ENCODE measurements around the gene UBE2O. TPM values are rescaled to one million over a fixed set of nuclear protein-coding genes. Genes with fewer than 3 reads are reported as not detected.

UBE2O gene
- total and polyA plus RNA-seq, 4 donors = 3.3 to 71.5 (median 9.2) TPM

DNA sequence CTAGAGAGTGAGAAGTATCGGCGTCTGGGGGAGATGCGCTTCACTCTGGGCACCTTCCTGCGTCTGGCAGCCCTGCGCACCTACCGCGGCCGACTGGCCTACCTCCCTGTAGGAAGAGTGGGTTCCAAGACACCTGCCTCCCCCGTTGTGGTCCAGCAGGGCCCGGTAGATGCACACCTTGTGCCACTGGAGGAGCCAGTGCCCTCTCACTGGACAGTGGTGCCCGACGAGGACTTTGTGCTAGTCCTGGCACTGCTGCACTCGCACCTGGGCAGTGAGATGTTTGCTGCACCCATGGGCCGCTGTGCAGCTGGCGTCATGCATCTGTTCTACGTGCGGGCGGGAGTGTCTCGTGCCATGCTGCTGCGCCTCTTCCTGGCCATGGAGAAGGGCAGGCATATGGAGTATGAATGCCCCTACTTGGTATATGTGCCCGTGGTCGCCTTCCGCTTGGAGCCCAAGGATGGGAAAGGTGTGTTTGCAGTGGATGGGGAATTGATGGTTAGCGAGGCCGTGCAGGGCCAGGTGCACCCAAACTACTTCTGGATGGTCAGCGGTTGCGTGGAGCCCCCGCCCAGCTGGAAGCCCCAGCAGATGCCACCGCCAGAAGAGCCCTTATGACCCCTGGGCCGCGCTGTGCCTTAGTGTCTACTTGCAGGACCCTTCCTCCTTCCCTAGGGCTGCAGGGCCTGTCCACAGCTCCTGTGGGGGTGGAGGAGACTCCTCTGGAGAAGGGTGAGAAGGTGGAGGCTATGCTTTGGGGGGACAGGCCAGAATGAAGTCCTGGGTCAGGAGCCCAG is 65.8 kb downstream of the UBE2O start:
- Histone ChIP-seq H3K9me3 (ENCODE audit: control insufficient read depth in 4 of 4, low read length in 3 of 4) (no peaks in the 10 kb centered on the region), H3K27me3 (ENCODE audit: control insufficient read depth in 4 of 4, insufficient read depth in 4 of 4, low read length in 3 of 4) (no peaks in the 10 kb centered on the region), H3K36me3 (ENCODE audit: control insufficient read depth in 4 of 4, insufficient read depth in 3 of 4, low read depth in 1 of 4, low read length in 3 of 4) (peaks cover 0 to 13% (median under 1%) of the 10 kb centered on the region in 4 donors), H3K27ac (ENCODE audit: low read depth in 1 of 2, low read length in 2 of 2) (no peak overlapping the region), H3K4me3 (ENCODE audit: low read depth in 1 of 3, low read length in 3 of 3) (no peak overlapping the region), H3K4me1 (ENCODE audit: control insufficient read depth in 4 of 4, insufficient read depth in 4 of 4, low read length in 3 of 4) (peaks cover 14 to 40% (median 29%) of the 10 kb centered on the region in 4 donors), H3K9ac (ENCODE audit: low read depth in 1 of 2, low read length in 2 of 2) (no peak overlapping the region)
- WGBS = 86% methylated on average over 31 of the region's 31 CpGs
- DNase-seq (ENCODE audit: low spot score) = peak; percentile 33
- TF ChIP-seq SP1 (IDR thresholded peaks at IDR 0.05) = no peak
- TF ChIP-seq RXRA (IDR thresholded peaks at IDR 0.05) = no peak

DNA sequence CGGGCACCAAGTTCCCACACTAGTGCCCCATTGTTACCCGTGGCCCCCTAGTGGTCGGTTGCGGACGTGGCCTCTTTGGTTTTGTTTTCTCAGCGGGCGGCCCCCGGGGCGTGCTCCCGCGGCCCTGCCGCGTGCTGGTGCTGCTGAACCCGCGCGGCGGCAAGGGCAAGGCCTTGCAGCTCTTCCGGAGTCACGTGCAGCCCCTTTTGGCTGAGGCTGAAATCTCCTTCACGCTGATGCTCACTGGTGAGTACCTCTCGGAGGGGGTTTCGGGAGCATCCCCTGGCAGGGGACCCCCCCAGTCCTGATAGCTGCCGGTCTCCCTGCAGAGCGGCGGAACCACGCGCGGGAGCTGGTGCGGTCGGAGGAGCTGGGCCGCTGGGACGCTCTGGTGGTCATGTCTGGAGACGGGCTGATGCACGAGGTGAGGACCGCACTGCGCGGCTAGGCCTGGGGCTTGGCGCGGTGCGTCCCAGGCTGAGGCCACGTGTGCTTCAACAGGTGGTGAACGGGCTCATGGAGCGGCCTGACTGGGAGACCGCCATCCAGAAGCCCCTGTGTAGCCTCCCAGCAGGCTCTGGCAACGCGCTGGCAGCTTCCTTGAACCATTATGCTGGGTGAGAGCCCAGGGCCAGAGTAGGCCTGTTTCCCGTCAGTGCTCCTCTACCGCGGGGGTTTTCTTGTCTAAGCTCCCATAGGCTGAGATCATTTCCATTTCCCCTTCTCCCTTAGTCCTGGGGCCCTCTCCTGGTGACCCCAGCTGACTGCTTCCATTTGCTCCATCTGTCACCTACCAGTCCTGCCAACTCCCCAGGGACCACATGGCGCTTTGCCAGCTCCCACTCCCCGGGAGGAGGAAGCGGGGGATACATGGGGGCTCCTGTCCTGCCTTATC is 66.8 kb downstream of the UBE2O start:
- Histone ChIP-seq H3K27ac (ENCODE audit: low read depth in 1 of 2, low read length in 2 of 2) (no peak overlapping the region), H3K9me3 (ENCODE audit: control insufficient read depth in 4 of 4, low read length in 3 of 4) (no peaks in the 10 kb centered on the region), H3K4me3 (ENCODE audit: low read depth in 1 of 3, low read length in 3 of 3) (peak overlapping the region in 2 of 3 donors; percentile 24 to 54), H3K36me3 (ENCODE audit: control insufficient read depth in 4 of 4, insufficient read depth in 3 of 4, low read depth in 1 of 4, low read length in 3 of 4) (peaks cover 0 to 9% (median under 1%) of the 10 kb centered on the region in 4 donors), H3K4me1 (ENCODE audit: control insufficient read depth in 4 of 4, insufficient read depth in 4 of 4, low read length in 3 of 4) (peaks cover 14 to 40% (median 29%) of the 10 kb centered on the region in 4 donors), H3K9ac (ENCODE audit: low read depth in 1 of 2, low read length in 2 of 2) (no peak overlapping the region), H3K27me3 (ENCODE audit: control insufficient read depth in 4 of 4, insufficient read depth in 4 of 4, low read length in 3 of 4) (no peaks in the 10 kb centered on the region)
- DNase-seq (ENCODE audit: low spot score) = peak; percentile 92
- TF ChIP-seq YY1 (IDR thresholded peaks at IDR 0.05) (no peak), FOXA1 (IDR thresholded peaks at IDR 0.05) (no peak), HNF4G (IDR thresholded peaks at IDR 0.05) (no peak), SP1 (IDR thresholded peaks at IDR 0.05) (no peak), GABPA (IDR thresholded peaks at IDR 0.05 in 1 of 2, conservative IDR thresholded peaks at IDR 0.05 in 1 of 2) (no peak), NR2F2 (IDR thresholded peaks at IDR 0.05) (no peak), RAD21 (IDR thresholded peaks at IDR 0.05) (peak; percentile 64 to 77), EGR1 (IDR thresholded peaks at IDR 0.05; ENCODE audit: low read depth in 2 of 2) (no peak), FOXA2 (IDR thresholded peaks at IDR 0.05) (no peak), TAF1 (conservative IDR thresholded peaks at IDR 0.05) (no peak), RXRA (IDR thresholded peaks at IDR 0.05) (peak; percentile 34 to 55), JUND (IDR thresholded peaks at IDR 0.05) (no peak)
- TF ChIP-seq, protein P1, sequence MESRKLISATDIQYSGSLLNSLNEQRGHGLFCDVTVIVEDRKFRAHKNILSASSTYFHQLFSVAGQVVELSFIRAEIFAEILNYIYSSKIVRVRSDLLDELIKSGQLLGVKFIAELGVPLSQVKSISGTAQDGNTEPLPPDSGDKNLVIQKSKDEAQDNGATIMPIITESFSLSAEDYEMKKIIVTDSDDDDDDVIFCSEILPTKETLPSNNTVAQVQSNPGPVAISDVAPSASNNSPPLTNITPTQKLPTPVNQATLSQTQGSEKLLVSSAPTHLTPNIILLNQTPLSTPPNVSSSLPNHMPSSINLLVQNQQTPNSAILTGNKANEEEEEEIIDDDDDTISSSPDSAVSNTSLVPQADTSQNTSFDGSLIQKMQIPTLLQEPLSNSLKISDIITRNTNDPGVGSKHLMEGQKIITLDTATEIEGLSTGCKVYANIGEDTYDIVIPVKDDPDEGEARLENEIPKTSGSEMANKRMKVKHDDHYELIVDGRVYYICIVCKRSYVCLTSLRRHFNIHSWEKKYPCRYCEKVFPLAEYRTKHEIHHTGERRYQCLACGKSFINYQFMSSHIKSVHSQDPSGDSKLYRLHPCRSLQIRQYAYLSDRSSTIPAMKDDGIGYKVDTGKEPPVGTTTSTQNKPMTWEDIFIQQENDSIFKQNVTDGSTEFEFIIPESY (IDR thresholded peaks at IDR 0.05) = no peak
- TF ChIP-seq, protein P2, sequence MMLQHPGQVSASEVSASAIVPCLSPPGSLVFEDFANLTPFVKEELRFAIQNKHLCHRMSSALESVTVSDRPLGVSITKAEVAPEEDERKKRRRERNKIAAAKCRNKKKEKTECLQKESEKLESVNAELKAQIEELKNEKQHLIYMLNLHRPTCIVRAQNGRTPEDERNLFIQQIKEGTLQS (IDR thresholded peaks at IDR 0.05) = no peak
- TF ChIP-seq, protein P3, sequence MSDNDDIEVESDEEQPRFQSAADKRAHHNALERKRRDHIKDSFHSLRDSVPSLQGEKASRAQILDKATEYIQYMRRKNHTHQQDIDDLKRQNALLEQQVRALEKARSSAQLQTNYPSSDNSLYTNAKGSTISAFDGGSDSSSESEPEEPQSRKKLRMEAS (IDR thresholded peaks at IDR 0.05) = no peak
- TF ChIP-seq, protein P4, sequence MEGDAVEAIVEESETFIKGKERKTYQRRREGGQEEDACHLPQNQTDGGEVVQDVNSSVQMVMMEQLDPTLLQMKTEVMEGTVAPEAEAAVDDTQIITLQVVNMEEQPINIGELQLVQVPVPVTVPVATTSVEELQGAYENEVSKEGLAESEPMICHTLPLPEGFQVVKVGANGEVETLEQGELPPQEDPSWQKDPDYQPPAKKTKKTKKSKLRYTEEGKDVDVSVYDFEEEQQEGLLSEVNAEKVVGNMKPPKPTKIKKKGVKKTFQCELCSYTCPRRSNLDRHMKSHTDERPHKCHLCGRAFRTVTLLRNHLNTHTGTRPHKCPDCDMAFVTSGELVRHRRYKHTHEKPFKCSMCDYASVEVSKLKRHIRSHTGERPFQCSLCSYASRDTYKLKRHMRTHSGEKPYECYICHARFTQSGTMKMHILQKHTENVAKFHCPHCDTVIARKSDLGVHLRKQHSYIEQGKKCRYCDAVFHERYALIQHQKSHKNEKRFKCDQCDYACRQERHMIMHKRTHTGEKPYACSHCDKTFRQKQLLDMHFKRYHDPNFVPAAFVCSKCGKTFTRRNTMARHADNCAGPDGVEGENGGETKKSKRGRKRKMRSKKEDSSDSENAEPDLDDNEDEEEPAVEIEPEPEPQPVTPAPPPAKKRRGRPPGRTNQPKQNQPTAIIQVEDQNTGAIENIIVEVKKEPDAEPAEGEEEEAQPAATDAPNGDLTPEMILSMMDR (IDR thresholded peaks at IDR 0.05; ENCODE audit: low read depth, low read length, missing input control) = peak; percentile 76
- 29% methylated on average over 52 of the region's 52 CpGs for WGBS

Measured in liver (tissue), 9 donors.